ENCODE data around the gene UGT1A8. TPM values are rescaled to one million over a fixed set of nuclear protein-coding genes. Genes with fewer than 3 reads are reported as not detected.

UGT1A8 gene
- polyA plus RNA-seq, 2 of the 4 experiments (the other 2 are of a cell fraction) = 0.22 TPM; not detected in 1

- 94% methylated on average over 38 of the region's 46 CpGs for WGBS (ENCODE audit: missing lambda C conversion rate)
- no peak for TF ChIP-seq NPAS2 (CRISPR knock-in tag; IDR thresholded peaks at IDR 0.05; ENCODE audit: borderline replicate concordance)
- no peak for TF ChIP-seq JUN (IDR thresholded peaks at IDR 0.05)
- TF ChIP-seq EHMT2 (IDR thresholded peaks at IDR 0.05; ENCODE audit: low read depth) = no peak
- no peak for TF ChIP-seq FOSB (CRISPR knock-in tag; IDR thresholded peaks at IDR 0.05)
- TF ChIP-seq KDM5A (IDR thresholded peaks at IDR 0.05) = no peak
- TF ChIP-seq, protein P1, sequence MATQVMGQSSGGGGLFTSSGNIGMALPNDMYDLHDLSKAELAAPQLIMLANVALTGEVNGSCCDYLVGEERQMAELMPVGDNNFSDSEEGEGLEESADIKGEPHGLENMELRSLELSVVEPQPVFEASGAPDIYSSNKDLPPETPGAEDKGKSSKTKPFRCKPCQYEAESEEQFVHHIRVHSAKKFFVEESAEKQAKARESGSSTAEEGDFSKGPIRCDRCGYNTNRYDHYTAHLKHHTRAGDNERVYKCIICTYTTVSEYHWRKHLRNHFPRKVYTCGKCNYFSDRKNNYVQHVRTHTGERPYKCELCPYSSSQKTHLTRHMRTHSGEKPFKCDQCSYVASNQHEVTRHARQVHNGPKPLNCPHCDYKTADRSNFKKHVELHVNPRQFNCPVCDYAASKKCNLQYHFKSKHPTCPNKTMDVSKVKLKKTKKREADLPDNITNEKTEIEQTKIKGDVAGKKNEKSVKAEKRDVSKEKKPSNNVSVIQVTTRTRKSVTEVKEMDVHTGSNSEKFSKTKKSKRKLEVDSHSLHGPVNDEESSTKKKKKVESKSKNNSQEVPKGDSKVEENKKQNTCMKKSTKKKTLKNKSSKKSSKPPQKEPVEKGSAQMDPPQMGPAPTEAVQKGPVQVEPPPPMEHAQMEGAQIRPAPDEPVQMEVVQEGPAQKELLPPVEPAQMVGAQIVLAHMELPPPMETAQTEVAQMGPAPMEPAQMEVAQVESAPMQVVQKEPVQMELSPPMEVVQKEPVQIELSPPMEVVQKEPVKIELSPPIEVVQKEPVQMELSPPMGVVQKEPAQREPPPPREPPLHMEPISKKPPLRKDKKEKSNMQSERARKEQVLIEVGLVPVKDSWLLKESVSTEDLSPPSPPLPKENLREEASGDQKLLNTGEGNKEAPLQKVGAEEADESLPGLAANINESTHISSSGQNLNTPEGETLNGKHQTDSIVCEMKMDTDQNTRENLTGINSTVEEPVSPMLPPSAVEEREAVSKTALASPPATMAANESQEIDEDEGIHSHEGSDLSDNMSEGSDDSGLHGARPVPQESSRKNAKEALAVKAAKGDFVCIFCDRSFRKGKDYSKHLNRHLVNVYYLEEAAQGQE (IDR thresholded peaks at IDR 0.05) = no peak
- TF ChIP-seq RARB (CRISPR knock-in tag; IDR thresholded peaks at IDR 0.05) = no peak
- TF ChIP-seq MYC (IDR thresholded peaks at IDR 0.05; ENCODE audit: borderline replicate concordance, low read length) = no peak
- no peak for TF ChIP-seq SMC3 (IDR thresholded peaks at IDR 0.05)
- TF ChIP-seq HEYL (CRISPR knock-in tag; IDR thresholded peaks at IDR 0.05) = no peak
- no peak for TF ChIP-seq ZFP36 (IDR thresholded peaks at IDR 0.05; ENCODE audit: borderline replicate concordance, partially characterized antibody)
- no peak for TF ChIP-seq EP300 (IDR thresholded peaks at IDR 0.05)
- no peak for TF ChIP-seq HOXA7 (CRISPR knock-in tag; IDR thresholded peaks at IDR 0.05)
These were observed 126.2 kb downstream of the UGT1A8 start for GRCh38 chr2:233743464-233744259.

GRCh38 chr2:233745073-233745755, 127.8 kb downstream of the UGT1A8 start:
- H3K4me1 ChIP-seq = peaks cover 29% of the 10 kb centered on the region
- peak overlapping the region; percentile 89 to 92 for H3K27ac ChIP-seq
- ChIA-PET CTCF (interaction anchor here (0.6 to 0.8 kb wide), 2 partner anchors 15 to 88 kb away, joined by 3 read pairs; no protein-coding TSS in a partner anchor), POLR2A (no interaction called here)
- peak overlapping the region; percentile 18; the same call in 1 of the 3 replicates for H3K4me3 ChIP-seq
- peak overlapping the region; percentile 79 for H3K4me2 ChIP-seq
- ATAC-seq (peak; percentile 55 to 84; a peak in 4 of 6 replicates), FAIRE-seq (peak; percentile 91), DNase-seq (ENCODE audit: low read depth in 1 of 2, low spot score in 1 of 2) (peak; percentile 7 to 85)
- peaks cover 59% of the 10 kb centered on the region for H3K9me3 ChIP-seq
- 5% methylated on average over 5 of the region's 5 CpGs for WGBS (ENCODE audit: missing lambda C conversion rate)
- TF ChIP-seq POLR2A (IDR thresholded peaks at IDR 0.05; ENCODE audit: low read length) = no peak
- peak; percentile 67 to 68; a peak in 2 of 4 replicates for TF ChIP-seq CEBPB (IDR thresholded peaks at IDR 0.05)
- TF ChIP-seq EHMT2 (IDR thresholded peaks at IDR 0.05; ENCODE audit: low read depth) = no peak
- TF ChIP-seq FOSL2 (IDR thresholded peaks at IDR 0.05) = no peak; the same call in 1 of the 2 replicates
- no peak for TF ChIP-seq FOSL2 (CRISPR knock-in tag; IDR thresholded peaks at IDR 0.05)
- TF ChIP-seq MYC (IDR thresholded peaks at IDR 0.05; ENCODE audit: borderline replicate concordance, low read length) = no peak
- TF ChIP-seq ZFP36 (IDR thresholded peaks at IDR 0.05; ENCODE audit: borderline replicate concordance, partially characterized antibody) = no peak
- TF ChIP-seq NFE2L2 (conservative IDR thresholded peaks at IDR 0.05; ENCODE audit: low read length) = no peak
- no peak for TF ChIP-seq HOXB13 (CRISPR knock-in tag; IDR thresholded peaks at IDR 0.05; ENCODE audit: low read depth)
- no peak for TF ChIP-seq TP53 (CRISPR knock-in tag; IDR thresholded peaks at IDR 0.05)
- TF ChIP-seq FOXS1 (CRISPR knock-in tag; IDR thresholded peaks at IDR 0.05) = no peak
- no peak for TF ChIP-seq HOXB5 (CRISPR knock-in tag; IDR thresholded peaks at IDR 0.05)
- no peak for TF ChIP-seq CHD4 (IDR thresholded peaks at IDR 0.05; ENCODE audit: borderline replicate concordance)
- TF ChIP-seq KDM1A (IDR thresholded peaks at IDR 0.05; ENCODE audit: low read depth) = no peak
- TF ChIP-seq, protein P2, sequence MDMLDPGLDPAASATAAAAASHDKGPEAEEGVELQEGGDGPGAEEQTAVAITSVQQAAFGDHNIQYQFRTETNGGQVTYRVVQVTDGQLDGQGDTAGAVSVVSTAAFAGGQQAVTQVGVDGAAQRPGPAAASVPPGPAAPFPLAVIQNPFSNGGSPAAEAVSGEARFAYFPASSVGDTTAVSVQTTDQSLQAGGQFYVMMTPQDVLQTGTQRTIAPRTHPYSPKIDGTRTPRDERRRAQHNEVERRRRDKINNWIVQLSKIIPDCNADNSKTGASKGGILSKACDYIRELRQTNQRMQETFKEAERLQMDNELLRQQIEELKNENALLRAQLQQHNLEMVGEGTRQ (IDR thresholded peaks at IDR 0.05) = no peak
- TF ChIP-seq FOSB (CRISPR knock-in tag; IDR thresholded peaks at IDR 0.05) = no peak
- TF ChIP-seq RFX5 (IDR thresholded peaks at IDR 0.05) = no peak
- TF ChIP-seq, protein P3, sequence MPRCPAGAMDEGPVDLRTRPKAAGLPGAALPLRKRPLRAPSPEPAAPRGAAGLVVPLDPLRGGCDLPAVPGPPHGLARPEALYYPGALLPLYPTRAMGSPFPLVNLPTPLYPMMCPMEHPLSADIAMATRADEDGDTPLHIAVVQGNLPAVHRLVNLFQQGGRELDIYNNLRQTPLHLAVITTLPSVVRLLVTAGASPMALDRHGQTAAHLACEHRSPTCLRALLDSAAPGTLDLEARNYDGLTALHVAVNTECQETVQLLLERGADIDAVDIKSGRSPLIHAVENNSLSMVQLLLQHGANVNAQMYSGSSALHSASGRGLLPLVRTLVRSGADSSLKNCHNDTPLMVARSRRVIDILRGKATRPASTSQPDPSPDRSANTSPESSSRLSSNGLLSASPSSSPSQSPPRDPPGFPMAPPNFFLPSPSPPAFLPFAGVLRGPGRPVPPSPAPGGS (IDR thresholded peaks at IDR 0.05) = peak; percentile 52; the same call in 1 of the 3 replicates
- peak; percentile 60 for TF ChIP-seq JUNB (IDR thresholded peaks at IDR 0.05)
- TF ChIP-seq MAFK (IDR thresholded peaks at IDR 0.05; ENCODE audit: partially characterized antibody) = no peak
- no peak for TF ChIP-seq PHF8 (IDR thresholded peaks at IDR 0.05; ENCODE audit: borderline replicate concordance, low read depth)
- TF ChIP-seq CHD2 (IDR thresholded peaks at IDR 0.05; ENCODE audit: low read length, partially characterized antibody) = no peak
- no peak for TF ChIP-seq ZNF302 (CRISPR knock-in tag; IDR thresholded peaks at IDR 0.05)
- peak; percentile 73 for TF ChIP-seq GATA3 (IDR thresholded peaks at IDR 0.05; ENCODE audit: borderline replicate concordance)

More at GRCh38 chr2:233743464-233744259, 126.2 kb downstream of the UGT1A8 start:
- H3K4me1 ChIP-seq = peaks cover 29% of the 10 kb centered on the region
- FAIRE-seq (no peak), ATAC-seq (no peak), DNase-seq (ENCODE audit: low read depth in 1 of 2, low spot score in 1 of 2) (no peak)
- CTCF ChIA-PET = no interaction called here
- peak overlapping the region; percentile 89 to 92 for H3K27ac ChIP-seq
- H3K4me2 ChIP-seq = no peak overlapping the region
- H3K4me3 ChIP-seq = no peak overlapping the region
- POLR2A ChIA-PET = no interaction called here
- peaks cover 59% of the 10 kb centered on the region for H3K9me3 ChIP-seq

Measured in A549 (cell line).